ENCODE measurements around the gene PTBP1. TPM values are rescaled to one million over a fixed set of nuclear protein-coding genes. Genes with fewer than 3 reads are reported as not detected.

The PTBP1 gene
- total and polyA plus RNA-seq, 9 of the 15 experiments (the other 6 are each of a cell fraction or from before 2014, with no cell fraction given) = 14.0 to 759 (median 234) TPM

GRCh38 chr19:776549-776948, 20.7 kb upstream of the PTBP1 start (continued):
- TF ChIP-seq FOXP4 (CRISPR knock-in tag; IDR thresholded peaks at IDR 0.05; ENCODE audit: borderline replicate concordance) = no peak
- no peak for TF ChIP-seq YBX1 (IDR thresholded peaks at IDR 0.05)
- TF ChIP-seq ASH1L (IDR thresholded peaks at IDR 0.05; ENCODE audit: borderline replicate concordance, low read depth, partially characterized antibody) = no peak
- TF ChIP-seq CLOCK (CRISPR knock-in tag; IDR thresholded peaks at IDR 0.05; ENCODE audit: borderline replicate concordance) = no peak
- no peak for TF ChIP-seq SIX5 (IDR thresholded peaks at IDR 0.05; ENCODE audit: borderline replicate concordance in 1 of 2, insufficient read depth in 1 of 2, low read depth in 1 of 2, low read length in 2 of 2)
- TF ChIP-seq ZNF668 (CRISPR knock-in tag; IDR thresholded peaks at IDR 0.05) = no peak
- no peak for TF ChIP-seq GATAD2B (IDR thresholded peaks at IDR 0.05; ENCODE audit: borderline replicate concordance)
- TF ChIP-seq SNAPC5 (CRISPR knock-in tag; IDR thresholded peaks at IDR 0.05) = no peak
- TF ChIP-seq EZH2 (IDR thresholded peaks at IDR 0.05; ENCODE audit: borderline replicate concordance, low read depth, low read length) = no peak
- no peak for TF ChIP-seq MGA (IDR thresholded peaks at IDR 0.05)
- no peak for TF ChIP-seq WHSC1 (IDR thresholded peaks at IDR 0.05; ENCODE audit: low read length)

All from K562 (cell line).